Putamen (tissue), 1 donor: Measurements from ENCODE around the gene ABCG2.

Experiments
- DNase-seq: peaks from one replicate; pipeline ENCODE4 v3.0.0-alpha.2; 2016; ENCODE audit warnings: low spot score

Gene ABCG2

GRCh38 chr4:88158489-88159228 is at the start of gene ABCG2:
ABCG2 (minus strand) TSS chr4:88158639; CDS start chr4:88139995, 18,644 bp downstream.
- peak; percentile 25 for DNase-seq

- DNase-seq: no peak
These were observed 49.7 kb upstream of the ABCG2 start for GRCh38 chr4:88208156-88208555.

GRCh38 chr4:88207171-88207570 is 48.7 kb upstream of the ABCG2 start:
- no peak for DNase-seq

DNA sequence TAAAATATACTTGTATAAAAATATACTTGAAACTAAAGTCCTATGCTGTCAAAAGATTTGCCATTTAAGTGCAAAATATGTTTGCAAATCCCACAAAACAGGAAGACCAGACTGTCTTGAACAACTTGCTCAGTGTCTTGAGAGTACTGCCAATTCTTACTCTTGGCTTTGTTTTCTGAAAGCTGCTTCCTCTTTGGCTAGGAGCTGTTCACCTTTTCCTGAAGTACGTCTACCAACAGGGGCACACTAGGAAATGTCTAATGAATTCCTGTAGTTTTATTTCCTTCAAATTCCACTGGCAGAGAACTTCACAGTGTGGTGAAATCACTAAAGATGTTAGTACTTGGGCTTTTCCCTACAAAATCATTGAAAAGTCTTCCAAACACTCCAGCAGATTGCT is 46.4 kb upstream of the ABCG2 start:
- no peak for DNase-seq

- DNase-seq: no peak
These were observed 44.0 kb upstream of the ABCG2 start for GRCh38 chr4:88202443-88202842.

DNA sequence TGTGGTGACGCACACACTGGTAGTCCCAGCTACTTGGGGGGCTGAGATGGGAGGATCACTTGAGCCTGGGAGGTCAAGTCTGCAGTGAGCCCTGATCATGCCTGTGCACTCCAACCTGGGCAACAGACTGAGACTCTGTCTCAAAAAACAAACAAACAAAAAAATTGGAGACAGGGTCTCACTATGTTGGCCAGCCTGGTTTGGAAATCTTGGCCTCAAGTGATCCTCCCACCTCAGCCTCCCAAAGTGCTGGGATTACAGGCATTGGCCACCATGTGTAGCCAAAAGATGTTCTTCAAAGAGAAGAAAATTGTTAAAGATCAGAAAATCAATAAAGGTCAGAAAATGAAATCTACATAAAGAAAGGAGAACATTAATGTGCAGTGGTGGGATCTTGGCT is 41.7 kb upstream of the ABCG2 start:
- no peak for DNase-seq

DNA sequence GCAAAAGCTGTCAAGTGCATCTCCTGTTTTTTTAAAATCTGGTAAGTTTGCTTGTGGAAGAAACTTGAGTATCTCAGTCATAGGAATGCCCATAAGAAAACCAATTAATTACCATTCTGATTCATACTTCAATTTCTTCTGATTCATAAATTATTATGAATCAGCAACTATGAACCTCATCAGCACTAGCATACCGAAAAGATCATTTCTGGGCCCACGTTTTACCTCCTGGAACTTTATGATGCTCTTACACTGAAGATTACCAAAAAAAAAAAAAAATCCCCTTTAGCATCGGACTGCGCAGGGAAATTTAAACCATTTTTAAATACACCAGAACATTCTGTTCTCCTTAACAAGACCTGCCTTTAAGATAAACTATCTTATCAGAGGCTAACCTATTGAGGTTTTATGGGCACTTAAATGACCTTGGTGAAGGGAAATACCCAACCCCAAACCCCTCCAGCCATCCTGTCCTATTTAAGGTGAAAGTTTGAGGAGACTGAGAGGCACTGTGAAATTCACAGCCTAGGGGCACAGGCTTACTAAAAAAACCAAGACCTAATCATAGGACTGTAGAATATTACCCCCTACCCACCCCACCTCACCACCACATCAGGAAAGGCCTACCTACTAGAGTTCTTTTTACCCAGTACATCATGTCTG is 38.2 kb upstream of the ABCG2 start:
- DNase-seq: no peak

GRCh38 chr4:88196013-88196365 is 37.5 kb upstream of the ABCG2 start:
- no peak for DNase-seq

- no peak for DNase-seq
These were observed 37.0 kb upstream of the ABCG2 start for GRCh38 chr4:88195328-88196012.

DNA sequence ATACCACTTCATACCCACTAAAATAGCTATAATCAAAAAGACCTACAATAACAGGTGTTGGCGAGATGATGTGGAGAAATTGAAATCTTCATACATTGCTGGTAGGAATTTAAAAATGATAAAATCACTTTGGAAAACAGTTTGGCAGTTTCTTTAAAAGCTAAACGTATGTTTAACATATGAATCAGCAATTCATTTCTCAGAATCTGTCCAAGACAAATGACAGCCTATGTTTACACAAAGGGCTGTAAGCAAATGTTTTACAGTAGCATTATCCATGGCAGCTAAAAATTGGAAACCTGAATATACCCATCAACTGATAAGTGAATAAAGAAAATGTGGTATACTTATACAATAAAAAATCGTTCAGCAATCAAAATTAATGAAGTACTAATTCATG is 33.0 kb upstream of the ABCG2 start:
- DNase-seq: no peak

- no peak for DNase-seq
These were observed 31.6 kb upstream of the ABCG2 start for GRCh38 chr4:88189881-88190585.

DNA sequence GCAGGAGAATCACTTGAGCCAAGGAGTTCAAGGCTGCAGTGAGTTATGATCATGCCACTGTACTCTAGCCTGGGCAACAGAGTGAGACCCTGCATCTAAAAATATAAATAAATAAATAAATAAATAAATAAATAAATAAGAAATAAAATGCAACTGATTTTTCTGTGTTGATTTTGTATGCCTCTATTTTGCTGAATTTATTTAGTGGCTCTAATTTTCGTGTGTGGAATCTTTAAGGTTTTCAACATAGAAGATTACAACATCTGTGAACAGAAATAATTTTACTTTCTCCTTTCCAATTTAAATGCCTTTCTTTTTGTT is 30.9 kb upstream of the ABCG2 start:
- no peak for DNase-seq

GRCh38 chr4:88188738-88189417 is 30.4 kb upstream of the ABCG2 start:
- DNase-seq: no peak

DNA sequence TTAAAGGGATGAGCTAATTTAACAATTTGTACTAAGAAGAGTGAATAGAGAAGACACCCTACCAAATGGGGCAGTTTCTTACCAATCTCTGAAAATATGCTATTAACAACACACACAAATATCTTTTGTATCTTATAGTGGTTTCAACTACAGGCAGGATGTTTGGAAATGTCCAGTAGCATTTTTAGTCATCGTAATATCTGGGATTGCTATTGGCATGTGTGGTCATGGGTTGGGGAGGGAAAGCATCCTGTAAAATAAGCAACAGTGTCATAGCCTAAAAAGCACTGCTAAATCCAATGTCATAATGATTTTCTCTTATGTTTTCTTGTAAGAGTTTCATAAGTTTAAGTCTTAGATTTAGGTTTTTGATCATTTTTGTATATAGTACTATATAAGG is 29.3 kb upstream of the ABCG2 start:
- DNase-seq: no peak

GRCh38 chr4:88185906-88186305 is 27.5 kb upstream of the ABCG2 start:
- no peak for DNase-seq

GRCh38 chr4:88179261-88179660 is 20.8 kb upstream of the ABCG2 start:
- no peak for DNase-seq

DNA sequence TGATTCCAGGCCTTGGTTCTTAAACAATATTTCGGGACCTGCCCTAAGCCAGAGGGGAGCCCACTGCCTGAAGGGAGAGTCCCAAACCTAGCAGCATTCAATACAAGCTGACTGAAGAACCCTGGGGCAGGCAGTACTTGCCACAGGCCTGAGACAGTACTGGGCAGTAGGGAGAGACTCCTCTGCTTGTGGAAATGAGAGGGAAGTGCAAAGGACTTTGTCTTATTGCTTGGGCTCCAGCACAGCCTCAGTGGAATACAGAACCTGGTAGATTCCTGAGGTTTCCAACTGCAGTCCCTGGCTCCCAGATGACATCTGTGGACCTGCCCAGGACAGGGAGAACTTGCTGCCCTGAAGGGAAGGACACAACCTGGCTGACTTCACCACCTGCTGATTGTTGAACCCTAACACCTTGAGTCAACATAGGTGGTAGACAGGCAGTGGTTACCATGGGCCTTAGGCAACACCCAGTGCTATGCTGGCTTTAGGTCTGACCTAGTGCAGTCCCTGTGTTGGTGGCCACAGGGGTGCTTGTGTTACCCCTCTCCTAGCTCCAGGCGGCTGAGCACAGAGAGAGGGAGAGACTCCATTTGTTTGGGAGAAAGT is 20.3 kb upstream of the ABCG2 start:
- no peak for DNase-seq

DNA sequence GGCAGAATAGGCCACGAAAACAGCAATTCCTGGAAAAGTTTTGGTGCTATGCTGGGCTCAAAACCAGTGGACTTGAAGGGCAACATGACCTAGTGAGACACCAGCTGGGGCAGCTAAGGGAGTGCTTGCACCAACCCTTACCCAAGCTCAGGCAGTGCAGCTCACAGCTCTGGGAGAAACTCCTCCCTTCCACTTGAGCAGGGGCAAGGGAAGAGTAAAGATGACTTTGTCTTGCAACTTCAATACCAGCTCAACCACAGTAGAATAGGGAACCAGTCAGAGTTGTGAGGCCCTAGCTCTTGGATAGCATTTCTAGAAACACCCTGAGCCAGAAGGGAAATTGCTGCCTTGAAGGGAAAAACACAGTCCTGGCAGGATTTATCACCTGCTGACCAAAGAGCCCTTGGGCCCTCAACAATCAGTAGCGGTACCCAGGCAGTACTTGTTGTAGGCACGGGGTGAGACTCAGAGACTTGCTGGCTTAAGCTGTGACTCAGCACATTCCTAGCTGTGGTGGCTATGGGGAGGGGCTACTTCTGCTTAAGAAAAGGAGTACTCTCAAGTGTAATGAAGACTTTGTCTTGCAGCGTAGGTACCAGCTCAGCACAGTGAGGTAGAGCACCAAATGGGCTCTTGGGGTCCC is 19.7 kb upstream of the ABCG2 start:
- DNase-seq: peak; percentile 17

DNA sequence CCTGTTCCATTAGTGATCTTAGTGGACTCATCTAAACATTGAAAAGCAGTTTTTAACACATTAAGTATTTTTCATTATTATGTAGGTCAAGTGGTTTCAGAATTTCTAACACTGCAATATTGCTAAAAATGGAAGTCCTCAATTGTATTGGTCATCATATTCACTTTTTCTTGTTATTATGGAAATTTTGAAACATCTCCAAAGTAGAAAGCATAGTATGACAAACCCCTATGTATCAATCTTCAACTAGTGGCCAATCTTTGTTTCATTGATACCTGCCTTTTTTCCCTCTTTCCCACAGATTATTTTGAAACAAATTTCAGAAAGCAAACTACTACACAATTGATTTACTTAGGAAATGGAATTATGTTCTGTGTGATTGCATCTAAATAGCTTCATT is 14.5 kb upstream of the ABCG2 start:
- no peak for DNase-seq

- no peak for DNase-seq
These were observed 12.8 kb upstream of the ABCG2 start for GRCh38 chr4:88171206-88171605.

- DNase-seq: no peak
These were observed 10.9 kb upstream of the ABCG2 start for GRCh38 chr4:88169298-88169697.
